GM23338 (cell line): ENCODE measurements around the gene LTBR. TPM values are rescaled to one million over a fixed set of nuclear protein-coding genes. Genes with fewer than 3 reads are reported as not detected.

Experiments
- ETS1 ChIP-seq: IDR thresholded peaks from 2 replicates; pipeline ENCODE4 v1.6.1; 2016; ENCODE audit warnings: antibody characterized with exemption
- JUNB ChIP-seq: IDR thresholded peaks from one replicate; pipeline ENCODE4 v1.6.1; 2016; ENCODE audit warnings: antibody characterized with exemption; ENCODE audit not compliant: unreplicated experiment
- NANOG ChIP-seq: IDR thresholded peaks from 2 replicates; pipeline ENCODE4 v1.6.1; 2016; ENCODE audit warnings: antibody characterized with exemption, borderline replicate concordance
- POLR2AphosphoS5 ChIP-seq: IDR thresholded peaks from 2 replicates; pipeline ENCODE4 v1.6.1; 2016; ENCODE audit warnings: antibody characterized with exemption, low read depth
- ZNF331 ChIP-seq: fragments of 250-450 bp; sonication (Bioruptor Pico); IDR thresholded peaks from 2 replicates; pipeline ENCODE4 v1.5.0; 2020; ENCODE audit warnings: low read depth, mild to moderate bottlenecking, moderate library complexity
- ZNF462 ChIP-seq: fragments of 250-450 bp; sonication (Bioruptor Pico); IDR thresholded peaks from 2 replicates; pipeline ENCODE4 v1.5.0; 2020; ENCODE audit warnings: mild to moderate bottlenecking, moderate library complexity
- polyA plus RNA-seq: library from polyadenylated mRNA; unstranded; fragments of >200 nt; fragmentation: Nextera tagmentation; extraction: Ambion mirVana; gene quantifications from 2 replicates; pipeline ENCODE4 v1.2.1, GENCODE V29; 2016
- total RNA-seq: library from RNA; depleted of rRNA; stranded (reverse); fragments of >200 nt; shearing (Covaris generic); gene quantifications from 2 replicates; pipeline ENCODE4 v1.2.3, GENCODE V29; 2014

LTBR gene
- total and polyA plus RNA-seq, 2 experiments from 2014 or later = 6.1 to 6.8 TPM

- TF ChIP-seq ZNF462 (CRISPR knock-in tag) = no peak
- TF ChIP-seq POLR2AphosphoS5 = no peak
- no peak for TF ChIP-seq ZNF331 (CRISPR knock-in tag)
- no peak for TF ChIP-seq JUNB
- TF ChIP-seq NANOG = no peak
- TF ChIP-seq ETS1 = no peak
Measured at GRCh38 chr12:6352193-6353173, 31.5 kb upstream of the LTBR start (continued).
